ENCODE data around the gene SYT10.

GRCh38 chr12:33423706-33424105 is 15.9 kb downstream of the SYT10 start:
- TF ChIP-seq CTCF (IDR thresholded peaks at IDR 0.05) (no peak), POLR2A (IDR thresholded peaks at IDR 0.05) (no peak)

All from heart left ventricle (tissue), 13 donors.